DND-41 (cell line): ENCODE data around the gene CDC16.

Experiments
- ATAC-seq: fragments of 200-7000 bp; cut with Tn5 transposase; 3 replicates; pipeline ENCODE4 v1.9.1; 2021; ENCODE audit warnings: low read depth; ENCODE audit not compliant: insufficient read depth
- DNase-seq: peaks from one replicate; pipeline ENCODE4 v3.0.0-alpha.2; 2020
- H2AFZ ChIP-seq: 2 replicates; pipeline ENCODE4 v1.6.0; 2012; ENCODE audit warnings: low read depth, low read length
- H3K27ac ChIP-seq: 2 replicates; pipeline ENCODE4 v1.5.1; 2012; ENCODE audit warnings: low read length, inconsistent platforms
- H3K27me3 ChIP-seq: fragments of 200-600 bp; sonication (generic); 2 replicates; pipeline ENCODE4 v1.6.0; 2012; ENCODE audit warnings: low read length, mild to moderate bottlenecking, inconsistent platforms; ENCODE audit not compliant: insufficient read depth, poor library complexity
- H3K36me3 ChIP-seq: 2 replicates; pipeline ENCODE4 v1.5.1; 2012; ENCODE audit warnings: low read length, inconsistent platforms; ENCODE audit not compliant: insufficient read depth
- H3K4me1 ChIP-seq: 2 replicates; pipeline ENCODE4 v1.5.1; 2012; ENCODE audit warnings: mild to moderate bottlenecking, low read length; ENCODE audit not compliant: insufficient read depth
- H3K4me2 ChIP-seq: 2 replicates; pipeline ENCODE4 v1.6.0; 2012; ENCODE audit warnings: mild to moderate bottlenecking, moderate library complexity, low read length, inconsistent platforms; ENCODE audit not compliant: insufficient read depth
- H3K4me3 ChIP-seq, 2 experiments: fragments of 200-600 bp in 1 of 2; shearing (Covaris generic) in 1 of 2; 2 replicates each; pipeline ENCODE4 v1.5.1; 2012 to 2016; ENCODE audit warnings: inconsistent platforms in 2 of 2, low read length in 2 of 2, mild to moderate bottlenecking in 2 of 2, low read depth in 1 of 2, moderate library complexity in 1 of 2
- H3K79me2 ChIP-seq: 2 replicates; pipeline ENCODE4 v1.6.0; 2012; ENCODE audit warnings: low read length, inconsistent platforms; ENCODE audit not compliant: insufficient read depth
- H3K9ac ChIP-seq: 2 replicates; pipeline ENCODE4 v1.6.0; 2012; ENCODE audit warnings: low read depth, mild to moderate bottlenecking, inconsistent platforms, low read length, moderate library complexity
- H3K9me3 ChIP-seq: 2 replicates; pipeline ENCODE4 v1.5.1; 2012; ENCODE audit warnings: low read length, moderate library complexity, mild to moderate bottlenecking, inconsistent platforms; ENCODE audit not compliant: insufficient read depth, severe bottlenecking
- H4K20me1 ChIP-seq: 2 replicates; pipeline ENCODE4 v1.6.0; 2012; ENCODE audit warnings: low read length; ENCODE audit not compliant: insufficient read depth
- EZH2 ChIP-seq: IDR thresholded peaks from 3 replicates; pipeline ENCODE4 v1.6.1; 2012; ENCODE audit warnings: borderline replicate concordance, low read depth, mild to moderate bottlenecking, moderate library complexity, low read length, inconsistent platforms; ENCODE audit not compliant: severe bottlenecking
- TF ChIP-seq, protein P1 (sequence below): IDR thresholded peaks from 2 replicates; pipeline ENCODE4 v1.5.1; 2012; ENCODE audit warnings: borderline replicate concordance, low read length, moderate library complexity, mild to moderate bottlenecking; ENCODE audit not compliant: poor library complexity, severe bottlenecking; ENCODE audit errors: extremely low read depth

CDC16 gene

DNA sequence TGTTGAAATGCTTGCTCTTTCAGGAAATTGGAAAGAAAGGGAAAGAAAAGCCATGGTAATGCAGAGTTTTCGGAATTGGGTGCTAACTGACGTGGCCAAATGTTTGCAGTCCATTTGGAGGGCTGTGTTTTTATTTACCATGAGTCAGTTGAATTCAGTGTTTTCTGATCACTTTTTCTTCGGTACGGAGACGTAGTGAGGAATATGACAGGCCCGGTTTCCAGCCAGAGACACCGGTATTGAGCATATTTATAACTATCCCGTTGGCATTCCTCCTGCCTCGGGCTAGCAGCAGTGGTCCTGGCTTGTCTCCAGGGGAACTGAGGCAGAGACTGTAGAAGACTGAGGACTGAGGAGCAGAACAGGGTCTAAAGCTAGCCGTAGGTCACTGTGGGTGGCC is 1.0 kb downstream of the CDC16 start:
- ATAC-seq (no peak), DNase-seq (no peak)
- peak overlapping the region; percentile 73 for H3K27ac ChIP-seq
- peak overlapping the region; percentile 72 to 79 for H3K4me3 ChIP-seq
- no peaks in the 10 kb centered on the region for H3K27me3 ChIP-seq
- H3K9ac ChIP-seq, result peak overlapping the region; percentile 85
- peaks cover 24% of the 10 kb centered on the region for H3K4me1 ChIP-seq
- H3K79me2 ChIP-seq, result peaks cover 31% of the 10 kb centered on the region
- no peak for TF ChIP-seq EZH2
- H4K20me1 ChIP-seq, result peaks cover 8% of the 10 kb centered on the region; the same call in 1 of the 2 replicates
- no peak overlapping the region for H2AFZ ChIP-seq
- peak overlapping the region; percentile 86 for H3K4me2 ChIP-seq
- H3K36me3 ChIP-seq, result peaks cover 45% of the 10 kb centered on the region
- H3K9me3 ChIP-seq, result no peaks in the 10 kb centered on the region

DNA sequence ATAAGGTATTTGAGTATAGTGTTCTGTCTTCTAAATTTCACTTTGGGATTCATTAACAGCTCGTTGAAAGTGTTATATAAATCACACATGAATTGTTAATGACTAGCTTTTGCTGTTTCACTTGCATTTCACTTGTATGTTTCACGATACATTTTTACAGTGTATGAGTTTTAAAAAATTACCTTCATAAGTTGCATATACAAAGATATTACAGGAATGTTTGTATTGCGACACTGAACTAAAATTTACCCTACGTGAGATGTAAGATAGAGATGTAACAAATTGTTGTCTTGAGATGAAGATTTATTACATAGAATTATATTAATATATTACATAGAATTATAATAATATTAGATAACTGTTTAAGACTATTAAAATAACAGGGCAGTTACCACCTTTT is 1.5 kb downstream of the CDC16 start:
- TF ChIP-seq EZH2, result no peak
- TF ChIP-seq, protein P1, sequence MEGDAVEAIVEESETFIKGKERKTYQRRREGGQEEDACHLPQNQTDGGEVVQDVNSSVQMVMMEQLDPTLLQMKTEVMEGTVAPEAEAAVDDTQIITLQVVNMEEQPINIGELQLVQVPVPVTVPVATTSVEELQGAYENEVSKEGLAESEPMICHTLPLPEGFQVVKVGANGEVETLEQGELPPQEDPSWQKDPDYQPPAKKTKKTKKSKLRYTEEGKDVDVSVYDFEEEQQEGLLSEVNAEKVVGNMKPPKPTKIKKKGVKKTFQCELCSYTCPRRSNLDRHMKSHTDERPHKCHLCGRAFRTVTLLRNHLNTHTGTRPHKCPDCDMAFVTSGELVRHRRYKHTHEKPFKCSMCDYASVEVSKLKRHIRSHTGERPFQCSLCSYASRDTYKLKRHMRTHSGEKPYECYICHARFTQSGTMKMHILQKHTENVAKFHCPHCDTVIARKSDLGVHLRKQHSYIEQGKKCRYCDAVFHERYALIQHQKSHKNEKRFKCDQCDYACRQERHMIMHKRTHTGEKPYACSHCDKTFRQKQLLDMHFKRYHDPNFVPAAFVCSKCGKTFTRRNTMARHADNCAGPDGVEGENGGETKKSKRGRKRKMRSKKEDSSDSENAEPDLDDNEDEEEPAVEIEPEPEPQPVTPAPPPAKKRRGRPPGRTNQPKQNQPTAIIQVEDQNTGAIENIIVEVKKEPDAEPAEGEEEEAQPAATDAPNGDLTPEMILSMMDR, result no peak
- H3K79me2 ChIP-seq, result peaks cover 35% of the 10 kb centered on the region
- H3K27me3 ChIP-seq, result no peaks in the 10 kb centered on the region
- peaks cover 24% of the 10 kb centered on the region for H3K4me1 ChIP-seq
- no peak overlapping the region for H2AFZ ChIP-seq
- H3K4me2 ChIP-seq, result peak overlapping the region; percentile 86
- no peak for DNase-seq
- H3K27ac ChIP-seq, result peak overlapping the region; percentile 73
- ATAC-seq, result no peak
- H3K36me3 ChIP-seq, result peaks cover 51% of the 10 kb centered on the region
- peak overlapping the region; percentile 85 for H3K9ac ChIP-seq
- no peaks in the 10 kb centered on the region for H3K9me3 ChIP-seq
- H4K20me1 ChIP-seq, result peaks cover 8% of the 10 kb centered on the region; the same call in 1 of the 2 replicates
- H3K4me3 ChIP-seq, result peak overlapping the region; percentile 72 to 79; a peak in 3 of 4 replicates

DNA sequence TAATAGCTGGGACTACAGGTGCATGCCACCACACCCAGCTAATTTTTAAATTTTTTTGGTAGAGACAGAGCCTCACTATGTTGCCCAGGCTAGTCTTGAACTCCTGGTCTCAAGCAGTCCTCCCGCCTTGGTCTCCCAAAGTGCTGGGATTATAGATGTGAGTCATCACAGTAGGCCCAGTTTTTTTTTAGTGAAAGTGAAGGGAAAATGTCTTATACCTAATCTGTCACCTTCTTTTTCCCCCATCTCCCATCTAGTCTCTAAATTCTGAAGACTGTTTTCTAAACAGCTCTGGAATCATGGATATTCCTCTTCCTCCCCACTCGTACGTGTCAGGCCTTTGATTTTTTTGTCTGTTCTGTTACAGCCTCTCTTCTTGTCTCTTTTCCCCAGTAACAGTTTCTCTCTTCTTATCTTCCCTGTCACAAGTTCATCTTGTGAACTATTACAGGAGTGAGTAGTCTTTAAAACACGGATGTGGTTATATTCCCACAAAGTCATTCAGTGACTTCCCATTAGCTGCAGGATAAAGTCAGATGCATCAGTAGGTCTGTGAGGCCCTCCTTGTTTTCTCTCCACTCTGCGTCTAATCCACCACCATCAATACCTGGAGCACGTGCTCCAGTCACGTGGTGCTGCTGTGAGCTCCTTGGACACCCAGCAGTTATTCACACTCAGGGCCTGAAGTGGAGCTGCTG is 2.9 kb downstream of the CDC16 start:
- Histone ChIP-seq H3K9ac (no peak overlapping the region), H3K4me3 (no peak overlapping the region), H3K27ac (0 out of 2 replicates have a peak overlapping the region, but pooled peaks have one; percentile 1), H3K79me2 (peaks cover 35% of the 10 kb centered on the region), H3K9me3 (no peaks in the 10 kb centered on the region), H3K27me3 (no peaks in the 10 kb centered on the region), H4K20me1 (peaks cover 8% of the 10 kb centered on the region; the same call in 1 of the 2 replicates), H3K36me3 (peaks cover 64% of the 10 kb centered on the region), H2AFZ (no peak overlapping the region), H3K4me2 (0 out of 2 replicates have a peak overlapping the region, but pooled peaks have one; percentile 27), H3K4me1 (peaks cover 24% of the 10 kb centered on the region)
- TF ChIP-seq EZH2, result no peak
- TF ChIP-seq, protein P1, result no peak
- ATAC-seq (no peak), DNase-seq (no peak)

DNA sequence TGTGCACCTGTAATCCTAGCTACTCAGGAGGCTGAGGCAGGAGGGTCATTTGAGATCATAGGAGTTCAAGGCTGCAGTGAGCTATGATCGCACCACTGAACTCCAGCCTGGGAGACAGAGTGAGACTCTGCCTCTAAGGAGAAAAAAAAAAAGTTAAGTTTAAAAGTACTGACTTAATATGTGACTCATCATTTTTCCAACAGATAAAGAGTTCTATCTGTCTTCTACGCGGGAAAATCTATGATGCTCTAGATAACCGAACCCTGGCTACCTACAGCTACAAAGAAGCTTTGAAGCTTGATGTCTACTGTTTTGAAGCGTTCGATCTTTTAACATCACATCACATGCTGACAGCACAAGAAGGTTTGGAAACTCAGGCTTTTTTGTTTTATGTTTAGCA is 7.2 kb downstream of the CDC16 start:
- Histone ChIP-seq H2AFZ (no peak overlapping the region), H4K20me1 (peaks cover 6% of the 10 kb centered on the region; the same call in 1 of the 2 replicates), H3K36me3 (peaks cover 99% of the 10 kb centered on the region), H3K9me3 (no peaks in the 10 kb centered on the region), H3K4me3 (no peak overlapping the region), H3K9ac (no peak overlapping the region), H3K4me1 (peaks cover under 1% of the 10 kb centered on the region; the same call in 1 of the 2 replicates), H3K4me2 (no peak overlapping the region), H3K27me3 (no peaks in the 10 kb centered on the region), H3K27ac (no peak overlapping the region), H3K79me2 (peaks cover 14% of the 10 kb centered on the region)
- no peak for TF ChIP-seq EZH2
- TF ChIP-seq, protein P1, result no peak
- no peak for ATAC-seq
- DNase-seq, result no peak
